ENCODE results near the gene MICALL1.

- TF ChIP-seq EZH2 (IDR thresholded peaks at IDR 0.05) (no peak), POLR2AphosphoS5 (IDR thresholded peaks at IDR 0.05; ENCODE audit: borderline replicate concordance, low read depth, low read length) (no peak)
These were observed 9.2 kb upstream of the MICALL1 start for GRCh38 chr22:37896939-37897338.

All from SK-N-MC (cell line).